PC-3 (cell line): ENCODE results near the gene INO80B. TPM values are rescaled to one million over a fixed set of nuclear protein-coding genes. Genes with fewer than 3 reads are reported as not detected.

ENCODE experiments used
- ATAC-seq: fragments of 200-7000 bp; cut with Tn5 transposase; 2 replicates; pipeline ENCODE4 v1.9.1; 2020; ENCODE audit warnings: mild to moderate bottlenecking, moderate library complexity
- BruUV-seq: library from RNA; stranded (reverse); fragments of 400-500 nt; replicated peaks from 2 replicates; lab custom pipeline; 2021; lab: Mats Ljungman, UMichigan
- CTCF ChIA-PET: fragments of 300-600 bp; sonication (Branson Sonifier 250); formaldehyde crosslinking; loops from one replicate; lab custom pipeline; 2022; ENCODE audit warnings: antibody characterized with exemption; lab: Charles Lee
- POLR2A ChIA-PET: fragments of 300-600 bp; sonication (Branson Sonifier 250); formaldehyde crosslinking; loops from one replicate; lab custom pipeline; 2022; ENCODE audit warnings: antibody characterized with exemption; ENCODE audit not compliant: unreplicated experiment; lab: Charles Lee
- DNase-seq: peaks from one replicate; pipeline ENCODE4 v3.0.0-alpha.2; 2015
- H2AFZ ChIP-seq: fragments of 300-600 bp; sonication (generic); 2 replicates; pipeline ENCODE4 v1.6.0; 2016; ENCODE audit warnings: antibody characterized with exemption, low read length
- H3F3A ChIP-seq: fragments of 300-600 bp; sonication (generic); one replicate; pipeline ENCODE4 v1.6.0; 2017; ENCODE audit warnings: antibody characterized with exemption, low read length, control low read depth, mild to moderate bottlenecking; ENCODE audit not compliant: unreplicated experiment
- H3K27ac ChIP-seq: fragments of 300-600 bp; sonication (generic); 2 replicates; pipeline ENCODE4 v1.5.1; 2016; ENCODE audit warnings: mild to moderate bottlenecking, low read length
- H3K27me3 ChIP-seq: fragments of 300-600 bp; sonication (generic); 2 replicates; pipeline ENCODE4 v1.6.1; 2016; ENCODE audit warnings: low read length, mixed read lengths
- H3K36me3 ChIP-seq: fragments of 300-600 bp; sonication (generic); 2 replicates; pipeline ENCODE4 v1.6.1; 2016; ENCODE audit warnings: low read depth, mixed run types, low read length, mixed read lengths
- H3K4me1 ChIP-seq: fragments of 300-600 bp; sonication (generic); 2 replicates; pipeline ENCODE4 v1.5.1; 2016; ENCODE audit warnings: low read length; ENCODE audit not compliant: insufficient read depth
- H3K4me2 ChIP-seq: fragments of 300-600 bp; sonication (generic); 2 replicates; pipeline ENCODE4 v1.6.0; 2016; ENCODE audit warnings: low read length
- H3K4me3 ChIP-seq: fragments of 300-600 bp; sonication (generic); 2 replicates; pipeline ENCODE4 v1.5.1; 2016; ENCODE audit warnings: mild to moderate bottlenecking, low read length, mixed read lengths
- H3K79me2 ChIP-seq: fragments of 300-600 bp; sonication (generic); 2 replicates; pipeline ENCODE4 v1.6.1; 2017; ENCODE audit warnings: low read length, mixed read lengths
- H3K9ac ChIP-seq: fragments of 300-600 bp; sonication (generic); 2 replicates; pipeline ENCODE4 v1.6.0; 2016; ENCODE audit warnings: mild to moderate bottlenecking, low read length
- H3K9me2 ChIP-seq: fragments of 300-600 bp; sonication (generic); replicated peaks from 2 replicates; pipeline ENCODE4 v1.6.1; 2016; ENCODE audit warnings: mixed run types, low read length, mixed read lengths
- H3K9me3 ChIP-seq: fragments of 300-600 bp; sonication (generic); 2 replicates; pipeline ENCODE4 v1.6.1; 2016; ENCODE audit warnings: low read length, mixed read lengths
- H4K20me1 ChIP-seq: fragments of 300-600 bp; sonication (generic); 2 replicates; pipeline ENCODE4 v1.6.1; 2016; ENCODE audit warnings: low read length, mixed read lengths
- EZH2 ChIP-seq: fragments of 300-600 bp; sonication (generic); IDR thresholded peaks from one replicate; pipeline ENCODE4 v1.6.1; 2017; ENCODE audit warnings: antibody characterized with exemption, mild to moderate bottlenecking, low read length; ENCODE audit not compliant: unreplicated experiment
- EZH2phosphoT487 ChIP-seq: fragments of 300-600 bp; sonication (generic); IDR thresholded peaks from 2 replicates; pipeline ENCODE4 v1.6.1; 2018; ENCODE audit warnings: mild to moderate bottlenecking, antibody characterized with exemption, low read length, borderline replicate concordance
- intact Hi-C: fragments of 100-400 bp; cut with micrococcal nuclease; formaldehyde crosslinking; loops from 2 replicates; pipeline ENCODE4 v1.9.0; 2023
- total RNA-seq: library from RNA; depleted of rRNA; stranded (reverse); fragments of >200 nt; gene quantifications from 2 replicates; pipeline ENCODE4 v1.2.3, GENCODE V29; 2014
- TF ChIP-seq, protein P1 (sequence below): fragments of 300-600 bp; sonication (generic); conservative IDR thresholded peaks from 2 replicates; pipeline ENCODE4 v1.5.1; 2017; ENCODE audit warnings: antibody characterized with exemption, low read depth, mild to moderate bottlenecking, low read length

The INO80B gene
- total RNA-seq, 1 experiment from 2014 or later = 26.2 TPM

GRCh38 chr2:74444498-74445318 is 10.2 kb upstream of the INO80B start:
- no peaks in the 10 kb centered on the region for H3F3A ChIP-seq
- H3K36me3 ChIP-seq = no peaks in the 10 kb centered on the region
- no peak overlapping the region for H2AFZ ChIP-seq
- peak overlapping the region; percentile 29 for H3K4me2 ChIP-seq
- no peak for DNase-seq
- no peaks in the 10 kb centered on the region for H3K27me3 ChIP-seq
- H3K9me2 ChIP-seq = no peaks in the 10 kb centered on the region
- BruUV-seq = no TSS peak
- H3K79me2 ChIP-seq = peaks cover 20% of the 10 kb centered on the region
- intact Hi-C loops = no loop called here
- peaks cover 17% of the 10 kb centered on the region for H3K4me1 ChIP-seq
- H3K27ac ChIP-seq = no peak overlapping the region
- no peaks in the 10 kb centered on the region for H3K9me3 ChIP-seq
- no peak for TF ChIP-seq EZH2
- no peak for TF ChIP-seq EZH2phosphoT487
- TF ChIP-seq, protein P1, sequence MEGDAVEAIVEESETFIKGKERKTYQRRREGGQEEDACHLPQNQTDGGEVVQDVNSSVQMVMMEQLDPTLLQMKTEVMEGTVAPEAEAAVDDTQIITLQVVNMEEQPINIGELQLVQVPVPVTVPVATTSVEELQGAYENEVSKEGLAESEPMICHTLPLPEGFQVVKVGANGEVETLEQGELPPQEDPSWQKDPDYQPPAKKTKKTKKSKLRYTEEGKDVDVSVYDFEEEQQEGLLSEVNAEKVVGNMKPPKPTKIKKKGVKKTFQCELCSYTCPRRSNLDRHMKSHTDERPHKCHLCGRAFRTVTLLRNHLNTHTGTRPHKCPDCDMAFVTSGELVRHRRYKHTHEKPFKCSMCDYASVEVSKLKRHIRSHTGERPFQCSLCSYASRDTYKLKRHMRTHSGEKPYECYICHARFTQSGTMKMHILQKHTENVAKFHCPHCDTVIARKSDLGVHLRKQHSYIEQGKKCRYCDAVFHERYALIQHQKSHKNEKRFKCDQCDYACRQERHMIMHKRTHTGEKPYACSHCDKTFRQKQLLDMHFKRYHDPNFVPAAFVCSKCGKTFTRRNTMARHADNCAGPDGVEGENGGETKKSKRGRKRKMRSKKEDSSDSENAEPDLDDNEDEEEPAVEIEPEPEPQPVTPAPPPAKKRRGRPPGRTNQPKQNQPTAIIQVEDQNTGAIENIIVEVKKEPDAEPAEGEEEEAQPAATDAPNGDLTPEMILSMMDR = no peak
- ChIA-PET POLR2A (no interaction called here), CTCF (no interaction called here)
- H4K20me1 ChIP-seq = peaks cover 5% of the 10 kb centered on the region; the same call in 1 of the 2 replicates
- no peak overlapping the region for H3K9ac ChIP-seq
- no peak overlapping the region for H3K4me3 ChIP-seq
- no peak for ATAC-seq

- H3F3A ChIP-seq = no peaks in the 10 kb centered on the region
- no peaks in the 10 kb centered on the region for H3K9me3 ChIP-seq
- no peaks in the 10 kb centered on the region for H3K36me3 ChIP-seq
- peaks cover 10% of the 10 kb centered on the region for H3K4me1 ChIP-seq
- no peaks in the 10 kb centered on the region for H3K79me2 ChIP-seq
- intact Hi-C loops = no loop called here
- H2AFZ ChIP-seq = no peak overlapping the region
- H3K4me3 ChIP-seq = no peak overlapping the region
- BruUV-seq = no TSS peak
- ChIA-PET CTCF (no interaction called here), POLR2A (no interaction called here)
- no peaks in the 10 kb centered on the region for H4K20me1 ChIP-seq
- ATAC-seq (no peak), DNase-seq (no peak)
- TF ChIP-seq EZH2 = no peak
- TF ChIP-seq, protein P1 = no peak
- TF ChIP-seq EZH2phosphoT487 = no peak
- H3K27me3 ChIP-seq = no peaks in the 10 kb centered on the region
- H3K9ac ChIP-seq = no peak overlapping the region
- H3K9me2 ChIP-seq = no peaks in the 10 kb centered on the region
- no peak overlapping the region for H3K4me2 ChIP-seq
- no peak overlapping the region for H3K27ac ChIP-seq
Measured at GRCh38 chr2:74447230-74447999, 7.5 kb upstream of the INO80B start.
